SK-N-SH treated with all-trans-retinoic acid at 6 μM for 48 hours (cell line): ENCODE data around the gene OCA2.

Experiments
- ATAC-seq: fragments of 200-7000 bp; cut with Tn5 transposase; 3 replicates; pipeline ENCODE4 v1.9.1; 2020; ENCODE audit warnings: mild to moderate bottlenecking, moderate library complexity
- ARNTL ChIP-seq: fragments of 450-650 bp; formaldehyde crosslinking; IDR thresholded peaks from 2 replicates; pipeline ENCODE4 v1.5.0; 2020; ENCODE audit warnings: low read depth, mild to moderate bottlenecking, moderate library complexity, borderline replicate concordance
- BACH2 ChIP-seq: fragments of 250-450 bp; sonication (Bioruptor Pico); IDR thresholded peaks from 2 replicates; pipeline ENCODE4 v1.9.0; 2021; ENCODE audit warnings: mild to moderate bottlenecking, borderline replicate concordance
- CREB5 ChIP-seq: fragments of 250-450 bp; sonication (Bioruptor Pico); IDR thresholded peaks from 2 replicates; pipeline ENCODE4 v1.5.1; 2020; ENCODE audit warnings: low read depth, mild to moderate bottlenecking, moderate library complexity
- CSDC2 ChIP-seq: fragments of 250-450 bp; sonication (Bioruptor Pico); IDR thresholded peaks from 2 replicates; pipeline ENCODE4 v1.5.0; 2020; ENCODE audit warnings: mild to moderate bottlenecking, moderate library complexity
- CSRNP3 ChIP-seq: fragments of 250-450 bp; sonication (Bioruptor Pico); IDR thresholded peaks from 2 replicates; pipeline ENCODE4 v1.5.1; 2021; ENCODE audit warnings: mild to moderate bottlenecking, moderate library complexity
- ESRRG ChIP-seq: fragments of 250-450 bp; sonication (Bioruptor Pico); IDR thresholded peaks from 2 replicates; pipeline ENCODE4 v1.6.1; 2021; ENCODE audit warnings: mild to moderate bottlenecking
- GLIS3 ChIP-seq: fragments of 250-450 bp; sonication (Bioruptor Pico); IDR thresholded peaks from 2 replicates; pipeline ENCODE4 v1.5.0; 2020; ENCODE audit warnings: mild to moderate bottlenecking, moderate library complexity
- OSR1 ChIP-seq: fragments of 250-450 bp; sonication (Bioruptor Pico); IDR thresholded peaks from 2 replicates; pipeline ENCODE4 v1.8.0; 2022; ENCODE audit warnings: moderate library complexity, mild to moderate bottlenecking, inconsistent platforms
- POU6F1 ChIP-seq: fragments of 250-450 bp; sonication (Bioruptor Pico); IDR thresholded peaks from 2 replicates; pipeline ENCODE4 v1.8.0; 2021; ENCODE audit warnings: low read depth, mild to moderate bottlenecking, moderate library complexity, borderline replicate concordance
- PPARA ChIP-seq: fragments of 250-450 bp; sonication (Bioruptor Pico); IDR thresholded peaks from 2 replicates; pipeline ENCODE4 v1.5.0; 2020; ENCODE audit warnings: mild to moderate bottlenecking, borderline replicate concordance
- RARB ChIP-seq: fragments of 250-450 bp; sonication (Bioruptor Pico); IDR thresholded peaks from 2 replicates; pipeline ENCODE4 v1.8.0; 2021; ENCODE audit warnings: mild to moderate bottlenecking, moderate library complexity
- SNAI2 ChIP-seq: fragments of 250-450 bp; sonication (Bioruptor Pico); IDR thresholded peaks from 2 replicates; pipeline ENCODE4 v1.5.0; 2020; ENCODE audit warnings: mild to moderate bottlenecking, moderate library complexity
- TCF4 ChIP-seq: fragments of 250-450 bp; sonication (Bioruptor Pico); IDR thresholded peaks from 2 replicates; pipeline ENCODE4 v1.8.0; 2021; ENCODE audit warnings: mild to moderate bottlenecking, moderate library complexity, borderline replicate concordance
- TOX ChIP-seq: fragments of 250-450 bp; sonication (Bioruptor Pico); IDR thresholded peaks from 2 replicates; pipeline ENCODE4 v1.8.0; 2021; ENCODE audit warnings: mild to moderate bottlenecking, moderate library complexity, borderline replicate concordance
- TSHZ2 ChIP-seq: fragments of 250-450 bp; sonication (Bioruptor Pico); IDR thresholded peaks from 2 replicates; pipeline ENCODE4 v1.5.0; 2020; ENCODE audit warnings: mild to moderate bottlenecking, moderate library complexity
- ZC3H10 ChIP-seq: fragments of 250-450 bp; sonication (Bioruptor Pico); IDR thresholded peaks from 2 replicates; pipeline ENCODE4 v1.5.1; 2021; ENCODE audit warnings: mild to moderate bottlenecking, moderate library complexity
- ZFP3 ChIP-seq: fragments of 250-450 bp; sonication (Bioruptor Pico); IDR thresholded peaks from 2 replicates; pipeline ENCODE4 v1.5.0; 2020; ENCODE audit warnings: mild to moderate bottlenecking, moderate library complexity
- ZFP30 ChIP-seq: fragments of 450-650 bp; formaldehyde crosslinking; IDR thresholded peaks from 2 replicates; pipeline ENCODE4 v1.5.0; 2022; ENCODE audit warnings: mild to moderate bottlenecking, moderate library complexity
- ZNF565 ChIP-seq: fragments of 450-650 bp; formaldehyde crosslinking; conservative IDR thresholded peaks from 2 replicates; pipeline ENCODE4 v1.5.0; 2020; ENCODE audit warnings: low read depth, mild to moderate bottlenecking, moderate library complexity
- ZNF70 ChIP-seq: fragments of 450-650 bp; formaldehyde crosslinking; IDR thresholded peaks from 2 replicates; pipeline ENCODE4 v1.5.0; 2020; ENCODE audit warnings: mild to moderate bottlenecking, moderate library complexity
- ZNF8 ChIP-seq: fragments of 450-650 bp; formaldehyde crosslinking; IDR thresholded peaks from 2 replicates; pipeline ENCODE4 v1.5.0; 2020; ENCODE audit warnings: mild to moderate bottlenecking, moderate library complexity

The OCA2 gene

GRCh38 chr15:27935328-27935727 is 163.8 kb downstream of the OCA2 start:
- ATAC-seq: no peak
- no peak for TF ChIP-seq CREB5 (CRISPR knock-in tag)
- TF ChIP-seq TOX (CRISPR knock-in tag): no peak
- TF ChIP-seq ZC3H10: no peak
- TF ChIP-seq ZFP30: no peak

GRCh38 chr15:27934782-27935181 is 164.3 kb downstream of the OCA2 start:
- no peak for TF ChIP-seq OSR1 (CRISPR knock-in tag)
- no peak for TF ChIP-seq CSDC2
- no peak for TF ChIP-seq ZFP30
- no peak for TF ChIP-seq ZFP3 (CRISPR knock-in tag)
- no peak for TF ChIP-seq ZNF70
- no peak for TF ChIP-seq POU6F1 (CRISPR knock-in tag)
- TF ChIP-seq ESRRG (CRISPR knock-in tag): no peak
- TF ChIP-seq PPARA (CRISPR knock-in tag): no peak
- no peak for TF ChIP-seq SNAI2 (CRISPR knock-in tag)
- no peak for TF ChIP-seq CSRNP3 (CRISPR knock-in tag)
- no peak for TF ChIP-seq CREB5 (CRISPR knock-in tag)
- TF ChIP-seq TSHZ2 (CRISPR knock-in tag): no peak
- TF ChIP-seq ZNF8 (CRISPR knock-in tag): no peak
- no peak for TF ChIP-seq ARNTL (CRISPR knock-in tag)
- TF ChIP-seq, all 23 proteins: peak for 0
- ATAC-seq: no peak

- ATAC-seq: no peak
- no peak for TF ChIP-seq ESRRG (CRISPR knock-in tag)
- no peak for TF ChIP-seq GLIS3 (CRISPR knock-in tag)
- TF ChIP-seq OSR1 (CRISPR knock-in tag): no peak
- no peak for TF ChIP-seq TCF4
- no peak for TF ChIP-seq ZFP3 (CRISPR knock-in tag)
- TF ChIP-seq ZC3H10: no peak
- no peak for TF ChIP-seq ZNF565
- no peak for TF ChIP-seq ZFP30
- no peak for TF ChIP-seq ZNF8 (CRISPR knock-in tag)
- TF ChIP-seq ZNF70: no peak
- no peak for TF ChIP-seq CSRNP3 (CRISPR knock-in tag)
- no peak for TF ChIP-seq TOX (CRISPR knock-in tag)
- TF ChIP-seq TSHZ2 (CRISPR knock-in tag): no peak
- TF ChIP-seq BACH2: no peak
- no peak for TF ChIP-seq SNAI2 (CRISPR knock-in tag)
- no peak for TF ChIP-seq RARB
- TF ChIP-seq ARNTL (CRISPR knock-in tag): no peak
- no peak for TF ChIP-seq CSDC2
- TF ChIP-seq, all 23 proteins: peak for 0
These were observed 165.6 kb downstream of the OCA2 start for GRCh38 chr15:27933562-27933961.
